Body of pancreas (tissue), 4 donors: ENCODE data around the gene CTIF. TPM values are rescaled to one million over a fixed set of nuclear protein-coding genes. Genes with fewer than 3 reads are reported as not detected.
A peak's percentile ranks its signal among the peaks of the same experiment; 100 is the strongest.

Experiments used
- ATAC-seq: fragments of 150-250 bp; one replicate; pipeline ENCODE4 v1.9.1; 2016
- DNase-seq, 4 donors: peaks; one replicate each; pipeline ENCODE4 v3.0.0-alpha.2; 2019
- H3K27ac ChIP-seq, 4 donors: fragments of 200-600 bp; sonication (generic); 1 replicate in 3 of 4; 2 replicates in 1 of 4; pipeline versions ENCODE4 v1.5.1 to v1.6.1; 2016 to 2019; ENCODE audit warnings: mild to moderate bottlenecking in 1 of 4, mixed read lengths in 1 of 4, moderate library complexity in 1 of 4
- H3K27me3 ChIP-seq, 2 donors: fragments of 200-600 bp; sonication (generic); one replicate each; pipeline ENCODE4 v1.6.0; 2016; ENCODE audit warnings: mild to moderate bottlenecking in 1 of 2
- H3K36me3 ChIP-seq, 2 donors: fragments of 200-600 bp; sonication (generic); replicated peaks in 1 of 2; 2 replicates each; pipeline ENCODE4 v1.5.1; 2016; ENCODE audit warnings: low read depth in 2 of 2; ENCODE audit not compliant: insufficient read depth in 1 of 2
- H3K4me1 ChIP-seq: fragments of 200-600 bp; sonication (generic); one replicate; pipeline ENCODE4 v1.6.0; 2016
- H3K4me3 ChIP-seq, 2 donors: fragments of 200-600 bp; sonication (generic); 1 replicate in 1 of 2; 2 replicates in 1 of 2; pipeline ENCODE4 v1.5.1; 2016 to 2019
- H3K9me3 ChIP-seq, 3 donors: fragments of 200-600 bp; sonication (generic); 1 replicate in 2 of 3; 2 replicates in 1 of 3; pipeline ENCODE4 v1.5.1; 2016
- CTCF ChIP-seq, 7 experiments: fragments of 450-650 bp in 4 of 7; fragments of 200-600 bp in 3 of 7; sonication (generic) in 3 of 7; IDR thresholded peaks; one replicate each; pipeline ENCODE4 v1.5.1; 2016 to 2019; ENCODE audit warnings: antibody characterized with exemption in 7 of 7
- POLR2A ChIP-seq, 3 donors: fragments of 450-650 bp; IDR thresholded peaks; one replicate each; pipeline ENCODE4 v1.6.1; 2016; ENCODE audit warnings: antibody characterized with exemption in 3 of 3, mild to moderate bottlenecking in 2 of 3
- WGBS, 2 donors: methylation state at CpG; one replicate each; pipeline ENCODE4 v1.1.5; 2017; 5-methylcytosine and 5-hydroxymethylcytosine counted together
- intact Hi-C: fragments of 100-400 bp; cut with DNase I; formaldehyde crosslinking; loops from one replicate; pipeline ENCODE4 v1.15.1; 2023
- total RNA-seq, 2 donors: library from RNA; depleted of rRNA; stranded (reverse); fragments of >200 nt; gene quantifications; one replicate each; pipeline ENCODE4 v1.1.0, GENCODE V29; 2016

CTIF gene
- total RNA-seq, 2 donors from 2014 or later = 18.7 to 24.4 TPM

- Histone ChIP-seq H3K27me3 (no peaks in the 10 kb centered on the region), H3K36me3 (no peaks in the 10 kb centered on the region), H3K9me3 (no peaks in the 10 kb centered on the region), H3K27ac (peak overlapping the region in 3 of 4 donors; percentile 10 to 43 (median 19)), H3K4me1 (peaks cover 28% of the 10 kb centered on the region), H3K4me3 (no peak overlapping the region)
- no peak for ATAC-seq
- TF ChIP-seq CTCF (IDR thresholded peaks at IDR 0.05) (no peak), POLR2A (IDR thresholded peaks at IDR 0.05) (no peak)
- WGBS, 2 donors = 54 to 55% methylated on average over 5 to 7 of the region's 7 CpGs
- DNase-seq = peak in 3 of 4 donors; percentile 13 to 34 (median 27)
- intact Hi-C loops = no loop called here
Measured at GRCh38 chr18:48542513-48543181, 3.8 kb downstream of the CTIF start.

GRCh38 chr18:48543228-48543627, 4.4 kb downstream of the CTIF start:
- DNase-seq (peak; percentile 64 to 77 (median 72)), ATAC-seq (no peak)
- 42% methylated on average over 8 of the region's 8 CpGs for WGBS, 2 donors
- Histone ChIP-seq H3K27ac (peak overlapping the region in 2 of 4 donors; percentile 19 to 43), H3K9me3 (no peaks in the 10 kb centered on the region), H3K4me1 (peaks cover 28% of the 10 kb centered on the region), H3K36me3 (no peaks in the 10 kb centered on the region), H3K4me3 (no peak overlapping the region), H3K27me3 (no peaks in the 10 kb centered on the region)
- TF ChIP-seq CTCF (IDR thresholded peaks at IDR 0.05) = no peak
- no peak for TF ChIP-seq POLR2A (IDR thresholded peaks at IDR 0.05)
- intact Hi-C loops = no loop called here

- Histone ChIP-seq H3K36me3 (no peaks in the 10 kb centered on the region), H3K4me1 (peaks cover 25% of the 10 kb centered on the region), H3K4me3 (no peak overlapping the region), H3K27ac (no peak overlapping the region), H3K27me3 (no peaks in the 10 kb centered on the region), H3K9me3 (no peaks in the 10 kb centered on the region)
- ATAC-seq = no peak
- intact Hi-C loops = no loop called here
- 87 to 98% methylated on average over 3 of the region's 3 CpGs for WGBS, 2 donors
- no peak for DNase-seq
- TF ChIP-seq POLR2A (IDR thresholded peaks at IDR 0.05) (no peak), CTCF (IDR thresholded peaks at IDR 0.05) (no peak)
Measured at GRCh38 chr18:48544116-48544515, 5.3 kb downstream of the CTIF start.

GRCh38 chr18:48544661-48545415, 6.0 kb downstream of the CTIF start:
- Histone ChIP-seq H3K4me1 (peaks cover 25% of the 10 kb centered on the region), H3K27ac (no peak overlapping the region), H3K36me3 (no peaks in the 10 kb centered on the region), H3K27me3 (no peaks in the 10 kb centered on the region), H3K4me3 (no peak overlapping the region), H3K9me3 (no peaks in the 10 kb centered on the region)
- DNase-seq (no peak), ATAC-seq (no peak)
- intact Hi-C loops = no loop called here
- WGBS, 2 donors = 91 to 95% methylated on average over 16 of the region's 16 CpGs
- TF ChIP-seq POLR2A (IDR thresholded peaks at IDR 0.05) (no peak), CTCF (IDR thresholded peaks at IDR 0.05) (no peak)
